ENCODE results near the gene FAM181A. TPM values are rescaled to one million over a fixed set of nuclear protein-coding genes. Genes with fewer than 3 reads are reported as not detected.

FAM181A gene
- total and polyA plus RNA-seq, 10 of the 15 experiments (the other 5 are each of a cell fraction or from before 2014, with no cell fraction given), result not detected

DNA sequence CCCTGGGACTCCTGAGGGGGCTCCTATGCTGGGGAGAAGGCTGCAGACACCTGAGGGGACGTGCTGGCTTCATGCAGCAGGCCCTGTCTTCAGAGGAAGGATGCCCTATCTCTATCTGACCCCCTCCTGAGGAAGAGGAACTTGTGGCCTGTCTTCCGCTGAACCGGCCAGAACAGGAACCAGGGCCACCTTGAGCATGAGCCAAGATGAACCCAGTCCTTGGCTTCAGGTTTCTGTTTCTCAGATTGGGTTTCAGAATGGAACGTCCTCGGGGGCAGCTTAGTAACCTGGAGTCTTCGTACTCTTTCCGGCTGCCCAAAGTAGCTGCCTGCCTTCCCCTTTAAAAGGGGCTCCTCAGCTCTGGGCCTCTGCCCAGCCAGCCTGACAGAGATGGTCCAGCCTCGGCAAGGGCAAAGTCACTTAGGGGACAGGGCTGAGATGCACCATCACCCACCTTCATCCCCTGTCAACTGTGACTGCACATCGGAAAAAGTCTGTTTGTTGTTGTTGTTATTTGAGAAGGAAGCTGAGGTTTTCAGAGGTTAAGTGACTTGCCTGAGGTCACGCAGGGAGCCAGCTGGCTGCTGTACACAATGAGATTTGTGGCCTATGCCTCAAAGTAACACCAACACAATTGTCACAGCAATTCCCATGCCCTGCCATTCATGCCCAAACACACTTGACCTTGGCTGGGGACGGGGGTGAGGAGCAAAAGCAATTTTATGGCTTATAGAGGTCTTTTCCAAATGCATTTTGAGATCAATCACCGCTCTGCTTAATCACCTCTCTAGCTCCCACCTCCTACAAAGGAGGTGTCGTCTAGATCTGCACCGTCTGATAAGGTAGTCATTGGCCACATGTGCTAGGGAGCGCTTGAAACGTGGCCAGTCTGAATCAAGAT lies 35.8 kb downstream of the FAM181A start (continued):
- TF ChIP-seq CUX1 (IDR thresholded peaks at IDR 0.05; ENCODE audit: insufficient replicate concordance, low read depth, low read length) (peak; percentile 81), ZNF207 (IDR thresholded peaks at IDR 0.05; ENCODE audit: borderline replicate concordance) (peak; percentile 28; the same call in 1 of the 2 replicates), RUNX3 (IDR thresholded peaks at IDR 0.05; ENCODE audit: low read length) (no peak), SPI1 (IDR thresholded peaks at IDR 0.05; ENCODE audit: borderline replicate concordance, insufficient read depth, low read depth, low read length) (peak; percentile 70), REST (IDR thresholded peaks at IDR 0.05; ENCODE audit: low read depth, low read length) (no peak), JUNB (IDR thresholded peaks at IDR 0.05) (no peak), RELA (IDR thresholded peaks at IDR 0.05; ENCODE audit: borderline replicate concordance, partially characterized antibody) (no peak), RBBP5 (conservative IDR thresholded peaks at IDR 0.05) (peak; percentile 46; the same call in 1 of the 2 replicates), MLLT1 (IDR thresholded peaks at IDR 0.05) (peak; percentile 75)
- TF ChIP-seq, protein P1, sequence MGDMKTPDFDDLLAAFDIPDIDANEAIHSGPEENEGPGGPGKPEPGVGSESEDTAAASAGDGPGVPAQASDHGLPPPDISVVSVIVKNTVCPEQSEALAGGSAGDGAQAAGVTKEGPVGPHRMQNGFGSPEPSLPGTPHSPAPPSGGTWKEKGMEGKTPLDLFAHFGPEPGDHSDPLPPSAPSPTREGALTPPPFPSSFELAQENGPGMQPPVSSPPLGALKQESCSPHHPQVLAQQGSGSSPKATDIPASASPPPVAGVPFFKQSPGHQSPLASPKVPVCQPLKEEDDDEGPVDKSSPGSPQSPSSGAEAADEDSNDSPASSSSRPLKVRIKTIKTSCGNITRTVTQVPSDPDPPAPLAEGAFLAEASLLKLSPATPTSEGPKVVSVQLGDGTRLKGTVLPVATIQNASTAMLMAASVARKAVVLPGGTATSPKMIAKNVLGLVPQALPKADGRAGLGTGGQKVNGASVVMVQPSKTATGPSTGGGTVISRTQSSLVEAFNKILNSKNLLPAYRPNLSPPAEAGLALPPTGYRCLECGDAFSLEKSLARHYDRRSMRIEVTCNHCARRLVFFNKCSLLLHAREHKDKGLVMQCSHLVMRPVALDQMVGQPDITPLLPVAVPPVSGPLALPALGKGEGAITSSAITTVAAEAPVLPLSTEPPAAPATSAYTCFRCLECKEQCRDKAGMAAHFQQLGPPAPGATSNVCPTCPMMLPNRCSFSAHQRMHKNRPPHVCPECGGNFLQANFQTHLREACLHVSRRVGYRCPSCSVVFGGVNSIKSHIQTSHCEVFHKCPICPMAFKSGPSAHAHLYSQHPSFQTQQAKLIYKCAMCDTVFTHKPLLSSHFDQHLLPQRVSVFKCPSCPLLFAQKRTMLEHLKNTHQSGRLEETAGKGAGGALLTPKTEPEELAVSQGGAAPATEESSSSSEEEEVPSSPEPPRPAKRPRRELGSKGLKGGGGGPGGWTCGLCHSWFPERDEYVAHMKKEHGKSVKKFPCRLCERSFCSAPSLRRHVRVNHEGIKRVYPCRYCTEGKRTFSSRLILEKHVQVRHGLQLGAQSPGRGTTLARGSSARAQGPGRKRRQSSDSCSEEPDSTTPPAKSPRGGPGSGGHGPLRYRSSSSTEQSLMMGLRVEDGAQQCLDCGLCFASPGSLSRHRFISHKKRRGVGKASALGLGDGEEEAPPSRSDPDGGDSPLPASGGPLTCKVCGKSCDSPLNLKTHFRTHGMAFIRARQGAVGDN (IDR thresholded peaks at IDR 0.05), result peak; percentile 92
